Peyer's patch (tissue), 4 donors: ENCODE data around the gene CLASP2. TPM values are rescaled to one million over a fixed set of nuclear protein-coding genes. Genes with fewer than 3 reads are reported as not detected.
"Not testable (repeated sequence)": the region's sequence is repeated elsewhere in the genome, so short reads cannot be mapped to it uniquely, and the experiment has no call there.

ENCODE experiments used
- DNase-seq, 3 donors: peaks; one replicate each; pipeline ENCODE4 v3.0.0-alpha.2; 2017 to 2019
- H3K27ac ChIP-seq, 4 donors: fragments of 200-600 bp; sonication (generic); one replicate each; pipeline ENCODE4 v1.5.1; 2016 to 2019
- H3K27me3 ChIP-seq, 2 donors: fragments of 200-600 bp; sonication (generic); one replicate each; pipeline ENCODE4 v1.5.1; 2019
- H3K36me3 ChIP-seq, 3 donors: fragments of 200-600 bp; sonication (generic); one replicate each; pipeline ENCODE4 v1.5.1; 2016 to 2019
- H3K4me1 ChIP-seq, 4 donors: fragments of 200-600 bp; sonication (generic); one replicate each; pipeline ENCODE4 v1.5.1; 2016 to 2019
- H3K4me3 ChIP-seq, 4 donors: fragments of 200-600 bp; sonication (generic); 1 replicate in 3 of 4; 2 replicates in 1 of 4; pipeline ENCODE4 v1.5.1; 2016 to 2019; ENCODE audit warnings: mild to moderate bottlenecking in 1 of 4
- H3K9me3 ChIP-seq, 4 donors: fragments of 200-600 bp; sonication (generic); one replicate each; pipeline ENCODE4 v1.5.1; 2016 to 2019; ENCODE audit warnings: mild to moderate bottlenecking in 1 of 4
- CTCF ChIP-seq, 6 experiments: fragments of 450-650 bp in 4 of 6; fragments of 200-600 bp in 2 of 6; sonication (generic) in 1 of 6; IDR thresholded peaks; one replicate each; pipeline ENCODE4 v1.5.1; 2017 to 2019; ENCODE audit warnings: antibody characterized with exemption in 6 of 6, mild to moderate bottlenecking in 3 of 6, moderate library complexity in 1 of 6
- POLR2A ChIP-seq, 2 donors: fragments of 450-650 bp; IDR thresholded peaks; one replicate each; pipeline ENCODE4 v1.5.1; 2017; ENCODE audit warnings: antibody characterized with exemption in 2 of 2, mild to moderate bottlenecking in 2 of 2, moderate library complexity in 2 of 2
- total RNA-seq, 4 donors: library from RNA; depleted of rRNA; stranded (reverse); fragments of >200 nt; gene quantifications; one replicate each; pipeline ENCODE4 v1.1.0, GENCODE V29; 2016

Gene CLASP2
- total RNA-seq, 4 donors from 2014 or later = 37.0 to 73.4 (median 66.4) TPM

GRCh38 chr3:33658621-33658990, 59.4 kb downstream of the CLASP2 start:
- Histone ChIP-seq H3K27me3 (no peaks in the 10 kb centered on the region), H3K9me3 (no peaks in the 10 kb centered on the region), H3K36me3 (no peaks in the 10 kb centered on the region), H3K4me3 (peak overlapping the region; percentile 8 to 48 (median 32)), H3K27ac (peak overlapping the region; percentile 4 to 67 (median 61)), H3K4me1 (peaks cover 0 to 14% (median 2%) of the 10 kb centered on the region in 4 donors)
- no peak for TF ChIP-seq POLR2A (IDR thresholded peaks at IDR 0.05)
- no peak for TF ChIP-seq CTCF (IDR thresholded peaks at IDR 0.05)
- DNase-seq = no peak

GRCh38 chr3:33658039-33658438, 60.0 kb downstream of the CLASP2 start:
- Histone ChIP-seq H3K4me1 (peaks cover 0 to 14% (median 2%) of the 10 kb centered on the region in 4 donors), H3K36me3 (no peaks in the 10 kb centered on the region), H3K27me3 (no peaks in the 10 kb centered on the region), H3K9me3 (no peaks in the 10 kb centered on the region), H3K27ac (peak overlapping the region in 1 of 4 donors; percentile 67), H3K4me3 (peak overlapping the region in 2 of 4 donors; percentile 48)
- no peak for DNase-seq
- TF ChIP-seq CTCF (IDR thresholded peaks at IDR 0.05) (no peak), POLR2A (IDR thresholded peaks at IDR 0.05) (no peak)

GRCh38 chr3:33652736-33653135, 65.3 kb downstream of the CLASP2 start:
- DNase-seq = no peak
- no peaks in the 10 kb centered on the region for H3K27me3 ChIP-seq
- H3K4me1 ChIP-seq = no peaks in the 10 kb centered on the region
- H3K27ac ChIP-seq = no peak overlapping the region
- no peak overlapping the region for H3K4me3 ChIP-seq
- no peaks in the 10 kb centered on the region for H3K36me3 ChIP-seq
- H3K9me3 ChIP-seq = no peaks in the 10 kb centered on the region
- no peak for TF ChIP-seq POLR2A (IDR thresholded peaks at IDR 0.05)
- TF ChIP-seq CTCF (IDR thresholded peaks at IDR 0.05) = no peak

- not testable (repeated sequence) for H3K27me3 ChIP-seq, DNase-seq, H3K4me3 ChIP-seq, H3K36me3 ChIP-seq, H3K4me1 ChIP-seq, H3K27ac ChIP-seq, H3K9me3 ChIP-seq
Observed at GRCh38 chr3:33651101-33651500, 67.0 kb downstream of the CLASP2 start.

- DNase-seq = no peak
- no peaks in the 10 kb centered on the region for H3K9me3 ChIP-seq
- no peaks in the 10 kb centered on the region for H3K4me1 ChIP-seq
- TF ChIP-seq POLR2A (IDR thresholded peaks at IDR 0.05) = no peak
- no peak for TF ChIP-seq CTCF (IDR thresholded peaks at IDR 0.05)
- no peak overlapping the region for H3K4me3 ChIP-seq
- H3K36me3 ChIP-seq = no peaks in the 10 kb centered on the region
- H3K27me3 ChIP-seq = no peaks in the 10 kb centered on the region
- no peak overlapping the region for H3K27ac ChIP-seq
Observed at GRCh38 chr3:33650495-33650894, 67.6 kb downstream of the CLASP2 start.

- H3K27ac ChIP-seq = no peak overlapping the region
- DNase-seq = no peak
- H3K27me3 ChIP-seq = no peaks in the 10 kb centered on the region
- H3K4me1 ChIP-seq = no peaks in the 10 kb centered on the region
- no peaks in the 10 kb centered on the region for H3K9me3 ChIP-seq
- no peaks in the 10 kb centered on the region for H3K36me3 ChIP-seq
- TF ChIP-seq CTCF (IDR thresholded peaks at IDR 0.05) (no peak), POLR2A (IDR thresholded peaks at IDR 0.05) (no peak)
- no peak overlapping the region for H3K4me3 ChIP-seq
Observed at GRCh38 chr3:33648793-33649192, 69.3 kb downstream of the CLASP2 start.
